ENCODE measurements around the gene GRAMD4. TPM values are rescaled to one million over a fixed set of nuclear protein-coding genes. Genes with fewer than 3 reads are reported as not detected.

Gene GRAMD4
- total RNA-seq, 1 experiment from 2014 or later: 8.3 TPM

DNA sequence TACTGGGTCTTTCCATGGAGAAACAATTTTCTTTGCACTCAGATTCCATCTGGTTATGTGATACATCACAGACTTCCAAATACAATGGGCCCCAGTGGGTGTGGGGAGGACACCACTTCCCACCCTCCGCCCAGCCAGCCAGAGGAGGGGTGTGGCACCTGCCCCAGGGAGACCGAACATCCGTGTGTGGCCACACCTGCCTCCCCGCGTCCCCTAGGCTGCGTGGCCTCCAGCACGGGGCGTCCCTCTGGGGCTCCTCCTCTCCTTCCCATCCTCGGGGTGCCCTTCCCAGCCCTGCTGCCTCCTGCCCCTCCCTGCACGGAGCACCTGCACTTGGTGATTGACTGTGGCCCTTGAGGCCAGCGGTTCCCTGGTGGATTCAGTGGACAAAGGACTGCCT lies 68.8 kb downstream of the GRAMD4 start:
- no peak for DNase-seq (ENCODE audit: low read depth)

DNA sequence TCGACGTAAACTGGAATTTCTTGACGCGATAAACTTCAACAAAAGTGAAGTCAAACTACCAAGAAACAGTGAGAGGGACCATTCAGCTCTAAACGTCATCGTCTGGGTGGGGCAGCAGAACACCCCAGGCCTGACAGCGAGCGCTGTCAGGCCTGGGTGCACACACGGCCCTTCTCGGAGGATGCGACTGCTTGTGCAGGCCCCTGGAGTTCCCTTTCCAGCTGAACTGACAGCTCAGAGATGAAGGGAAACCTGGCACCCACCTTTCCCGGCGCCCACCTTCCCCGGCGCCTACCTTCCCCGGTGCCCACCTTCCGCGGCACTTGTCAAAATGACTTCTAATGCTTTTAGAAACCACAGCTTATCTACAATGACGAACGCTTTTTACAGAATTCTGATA lies 70.0 kb downstream of the GRAMD4 start:
- no peak for DNase-seq (ENCODE audit: low read depth)

DNA sequence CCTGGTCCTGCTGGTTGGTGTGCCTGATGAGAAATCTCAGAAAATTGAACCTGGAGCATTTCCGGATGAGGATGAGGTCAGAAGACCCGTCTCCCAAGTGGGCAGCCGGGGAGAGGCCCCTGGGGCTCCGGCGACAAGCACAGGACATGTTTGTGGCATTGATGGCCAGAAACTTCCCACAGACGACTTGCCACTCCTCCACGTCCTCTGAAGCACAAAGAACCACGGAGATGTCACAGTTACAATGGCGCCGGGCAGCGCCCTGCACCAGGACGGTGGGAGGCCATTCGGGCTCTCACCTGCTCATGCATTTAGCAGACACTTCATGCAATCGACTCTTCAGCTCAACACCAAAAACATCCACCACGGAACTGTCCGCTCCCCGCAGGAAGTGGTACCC lies 71.4 kb downstream of the GRAMD4 start:
- DNase-seq (ENCODE audit: low read depth): no peak

DNA sequence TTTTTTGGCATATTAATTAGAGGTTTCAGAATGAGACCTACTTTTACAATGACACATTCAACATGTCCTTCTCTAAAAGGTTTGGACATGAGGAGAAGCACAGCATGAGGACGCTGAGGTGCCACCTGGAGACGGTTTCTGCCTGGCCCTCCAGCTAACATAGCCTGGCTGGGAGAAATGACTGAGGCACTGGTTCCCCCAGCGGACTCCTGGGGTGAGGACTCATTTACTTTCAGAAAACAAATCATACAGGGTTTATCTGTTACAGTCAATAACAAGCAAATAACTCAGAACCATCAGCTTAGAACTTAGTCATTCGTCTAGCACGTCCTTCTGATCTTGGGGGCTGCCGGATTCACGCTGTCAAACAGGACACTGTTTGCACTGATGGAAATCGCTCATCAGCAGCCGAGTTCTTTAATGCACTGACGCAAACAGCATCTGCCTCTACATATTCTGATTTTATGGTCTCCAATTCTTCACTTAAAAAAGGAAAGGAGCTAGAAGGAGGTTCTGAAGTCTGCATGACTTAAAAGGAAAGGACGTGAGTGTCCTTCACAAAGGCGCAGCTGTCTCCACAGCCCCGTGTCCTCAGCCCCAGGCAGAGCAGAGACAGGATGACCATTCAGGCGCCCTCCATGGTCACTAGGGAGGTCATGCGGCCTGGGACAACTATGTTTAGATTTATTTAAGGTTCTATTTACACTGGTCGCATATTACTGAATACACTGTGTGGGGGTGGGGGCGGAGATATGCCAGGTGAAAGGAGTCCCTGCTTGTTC lies 73.6 kb downstream of the GRAMD4 start:
- no peak for DNase-seq (ENCODE audit: low read depth)

DNA sequence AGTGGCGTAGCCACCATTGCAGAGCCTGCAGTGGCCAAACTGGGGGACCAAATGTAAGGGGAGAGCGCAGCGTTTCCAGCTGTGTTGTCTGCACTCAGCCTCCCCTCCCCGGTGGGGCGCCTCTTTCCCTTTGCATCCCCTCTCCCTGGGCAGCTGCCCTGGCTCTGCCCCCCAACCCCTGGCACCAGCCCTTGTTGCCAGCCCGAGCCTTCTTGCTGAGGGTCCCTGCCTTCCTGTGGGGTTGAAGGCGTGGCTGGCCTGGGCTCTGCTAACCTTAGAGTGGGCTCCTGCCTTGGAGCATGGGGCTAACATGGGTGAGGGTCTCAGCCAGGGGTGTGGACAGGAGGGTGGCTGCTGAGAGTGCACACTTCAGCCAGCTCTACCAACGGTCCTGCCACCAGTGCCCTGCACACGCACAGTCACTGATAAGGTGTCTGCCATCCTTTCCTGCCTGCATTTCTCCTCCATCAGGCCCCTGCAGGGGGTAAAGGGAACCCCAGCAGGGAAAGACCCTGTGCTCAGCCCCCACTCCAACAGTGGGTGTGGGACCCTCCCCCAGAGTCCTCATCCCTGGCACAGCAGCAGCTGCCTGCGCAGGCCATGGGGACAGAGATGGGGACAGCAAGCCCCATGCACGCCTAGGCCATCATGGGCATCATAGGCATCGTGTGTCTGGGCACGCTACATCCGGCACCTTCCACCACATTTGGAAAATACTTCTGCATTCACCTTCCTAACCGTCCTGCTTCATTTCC lies 74.4 kb downstream of the GRAMD4 start:
- DNase-seq (ENCODE audit: low read depth): no peak

DNA sequence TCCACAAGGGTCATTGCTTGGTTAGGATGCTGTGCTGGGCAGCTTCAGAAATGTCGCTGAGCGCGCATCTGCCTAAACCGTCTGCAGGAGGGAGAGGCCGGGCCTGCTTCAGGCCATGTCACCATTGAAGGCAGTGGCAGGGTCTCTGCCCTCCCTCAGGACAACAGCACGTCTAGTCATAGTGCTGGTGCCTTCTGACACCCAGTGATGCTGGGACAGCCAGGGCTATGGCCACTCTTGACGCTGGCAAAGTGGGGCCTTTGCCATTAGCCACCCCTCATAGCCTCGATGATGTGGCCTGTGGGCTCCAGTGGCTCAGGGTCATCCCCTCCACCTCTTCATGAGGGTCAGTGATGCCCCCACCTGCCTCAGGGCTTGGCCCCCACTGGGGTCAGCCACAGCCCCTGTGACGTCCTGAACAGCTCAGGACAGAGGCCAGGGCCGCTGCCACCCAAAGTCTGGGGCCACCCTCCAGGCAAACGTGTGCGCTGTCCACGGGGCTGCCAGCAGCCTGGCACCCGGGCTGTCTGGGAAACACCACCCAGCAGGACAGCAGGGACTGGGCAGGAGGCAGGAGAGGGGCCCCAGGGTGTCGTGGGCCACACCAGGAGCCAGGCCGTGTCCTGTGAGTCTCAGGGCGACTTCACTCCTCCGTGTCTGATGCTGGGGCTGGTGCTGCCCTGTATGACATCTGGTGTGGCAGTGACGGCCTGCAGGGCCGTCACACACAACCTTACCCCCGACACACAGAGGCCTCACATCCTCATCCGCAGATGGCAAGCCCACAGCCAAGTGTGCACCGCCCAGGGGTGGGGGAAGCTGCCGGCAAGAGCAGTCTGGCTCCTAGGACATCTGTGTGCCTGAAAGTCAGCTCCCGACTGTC lies 75.4 kb downstream of the GRAMD4 start:
- DNase-seq (ENCODE audit: low read depth): no peak

DNA sequence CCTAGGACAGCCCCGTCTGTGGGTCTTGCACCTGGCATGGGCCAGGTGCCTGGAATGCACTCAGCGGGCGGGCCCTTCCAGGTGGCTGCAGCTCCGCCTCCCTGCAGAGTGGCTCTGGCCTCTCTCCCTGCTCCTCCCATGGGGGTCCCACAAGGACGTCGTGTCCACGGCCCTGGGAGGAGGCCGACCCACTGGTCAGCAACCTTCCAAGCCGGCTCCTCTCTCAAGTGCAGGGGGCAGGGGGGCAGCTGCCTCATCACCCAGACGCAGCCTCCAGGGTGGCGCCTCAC lies 76.0 kb downstream of the GRAMD4 start:
- no peak for DNase-seq (ENCODE audit: low read depth)

DNA sequence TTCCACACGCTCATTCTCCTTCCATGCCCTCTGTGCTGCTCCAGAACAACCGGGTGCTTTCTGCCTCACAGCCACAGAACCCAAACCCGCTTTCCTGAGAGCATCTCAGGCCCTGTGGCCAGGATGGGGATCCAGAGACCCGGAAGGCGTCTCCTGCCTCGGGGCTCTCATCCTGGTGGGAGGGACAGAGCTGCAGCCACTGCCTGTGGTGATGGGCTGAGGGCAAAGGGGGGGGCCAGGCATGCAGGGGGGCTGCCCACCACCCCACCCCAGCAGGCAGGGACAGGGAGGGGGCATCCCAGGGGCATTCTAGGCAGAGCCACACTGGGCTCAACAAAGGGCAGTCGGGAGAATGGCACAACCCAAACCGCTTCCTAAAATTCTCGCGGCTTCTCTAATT lies 76.4 kb downstream of the GRAMD4 start:
- no peak for DNase-seq (ENCODE audit: low read depth)

DNA sequence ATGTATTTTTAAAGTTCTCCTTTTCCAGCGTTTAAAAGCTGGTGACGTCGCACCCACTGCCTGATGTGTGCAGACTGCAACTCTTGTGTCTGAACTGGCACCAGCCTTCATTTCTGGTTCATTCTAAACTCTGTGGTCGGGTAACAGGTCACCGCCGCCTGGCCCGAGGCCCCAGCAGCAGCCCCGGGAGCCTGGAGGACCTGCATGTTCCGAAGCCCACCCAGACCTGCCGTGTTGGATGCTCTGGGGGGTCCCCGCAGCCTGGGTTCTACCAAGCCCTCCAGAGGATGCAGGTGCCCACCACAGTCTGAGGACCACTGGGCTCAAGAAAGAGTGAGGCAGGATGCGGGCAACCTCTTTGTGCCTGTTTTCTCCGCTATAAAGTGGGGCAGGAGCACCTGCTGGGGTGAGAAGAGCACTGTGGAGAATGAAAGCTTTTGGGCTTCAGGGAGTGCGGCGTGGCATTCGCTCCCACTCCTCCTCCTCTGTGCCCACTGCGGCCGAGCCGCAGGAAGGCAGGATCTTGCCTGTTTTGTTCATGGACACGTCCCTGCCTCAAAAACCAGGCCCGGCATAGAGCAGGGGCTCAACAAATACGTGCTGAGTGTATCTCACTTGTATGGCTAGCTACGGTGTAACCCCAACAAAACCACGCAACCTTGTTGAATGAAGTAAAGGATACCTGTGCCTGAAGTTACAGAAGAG lies 77.8 kb downstream of the GRAMD4 start:
- DNase-seq (ENCODE audit: low read depth): no peak

DNA sequence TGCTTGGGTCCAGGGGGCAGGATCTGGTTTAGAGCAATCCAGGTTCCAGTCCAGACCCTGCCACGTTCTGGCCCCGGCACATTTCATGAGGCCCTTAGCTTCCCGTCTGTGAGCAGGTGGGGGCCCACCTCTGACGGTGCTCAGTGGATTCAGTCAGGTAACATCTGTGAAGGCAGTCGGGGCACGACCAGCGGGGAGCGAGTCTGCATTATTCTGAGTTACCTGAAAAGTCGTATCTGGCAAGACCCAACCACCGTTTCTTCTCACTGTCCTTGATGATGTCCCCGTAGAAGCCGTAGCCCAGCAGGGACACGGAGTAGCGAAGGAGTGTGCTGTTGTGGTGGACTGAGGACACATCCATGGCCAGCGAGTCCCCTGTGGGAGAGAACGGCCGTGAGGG lies 78.9 kb downstream of the GRAMD4 start:
- no peak for DNase-seq (ENCODE audit: low read depth)

DNA sequence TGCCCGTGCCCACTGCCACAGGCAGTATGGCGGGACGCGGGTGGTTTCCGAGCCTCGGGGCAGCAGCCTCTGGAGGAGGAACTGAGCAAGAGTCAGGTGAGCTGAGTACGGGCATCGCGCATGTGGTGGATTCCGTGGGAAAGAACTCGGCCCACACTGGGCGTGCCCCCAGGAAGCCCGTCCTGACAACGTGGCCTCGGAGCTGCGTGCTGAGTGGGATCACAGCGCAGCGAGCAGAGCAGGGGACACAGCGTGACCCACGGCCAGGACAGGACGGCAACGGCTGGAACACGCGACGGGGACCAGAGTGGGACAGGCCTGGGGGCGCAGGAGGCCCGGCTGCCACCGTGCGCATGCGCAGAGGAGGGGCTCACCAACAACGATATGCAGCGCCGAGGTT lies 81.1 kb downstream of the GRAMD4 start:
- no peak for DNase-seq (ENCODE audit: low read depth)

DNA sequence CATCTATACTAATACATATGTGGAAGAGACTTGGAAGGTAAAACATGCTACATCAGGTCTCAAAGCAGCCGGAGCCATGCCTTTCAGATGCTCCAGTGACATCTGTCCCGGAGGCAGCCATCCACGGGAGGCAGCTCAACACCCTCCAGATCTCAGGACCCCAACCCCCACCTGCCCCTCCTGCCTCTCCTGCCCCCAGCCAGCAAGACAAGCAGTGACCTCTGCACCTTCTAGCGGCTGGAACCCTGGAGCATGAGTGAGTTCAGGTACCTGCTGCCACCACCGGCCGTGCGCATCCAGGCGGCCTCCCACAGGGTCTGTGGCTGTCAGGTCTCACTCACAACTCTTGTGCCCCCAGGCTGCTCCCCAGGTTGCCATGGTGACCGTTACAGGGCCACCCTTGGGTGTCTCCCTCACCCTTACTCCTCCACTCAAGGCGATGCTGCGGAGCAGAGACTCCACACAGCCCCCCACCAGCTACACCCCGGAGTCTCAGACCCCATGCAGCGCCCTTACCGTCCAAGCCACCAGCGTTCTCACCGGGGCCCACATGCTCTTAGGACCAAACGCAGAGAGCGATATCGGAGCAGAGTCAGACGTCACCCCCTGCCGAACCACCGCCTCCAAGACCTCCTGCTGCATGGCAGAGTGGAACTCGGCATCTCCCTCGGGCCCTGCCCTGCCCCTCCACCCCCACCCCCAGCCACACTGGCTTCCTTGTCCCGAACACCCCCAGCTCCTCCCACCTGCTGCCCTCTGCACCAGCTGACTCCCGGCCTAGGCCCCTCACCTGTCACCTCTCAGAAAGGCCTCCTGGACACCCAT lies 83.2 kb downstream of the GRAMD4 start:
- no peak for DNase-seq (ENCODE audit: low read depth)

DNA sequence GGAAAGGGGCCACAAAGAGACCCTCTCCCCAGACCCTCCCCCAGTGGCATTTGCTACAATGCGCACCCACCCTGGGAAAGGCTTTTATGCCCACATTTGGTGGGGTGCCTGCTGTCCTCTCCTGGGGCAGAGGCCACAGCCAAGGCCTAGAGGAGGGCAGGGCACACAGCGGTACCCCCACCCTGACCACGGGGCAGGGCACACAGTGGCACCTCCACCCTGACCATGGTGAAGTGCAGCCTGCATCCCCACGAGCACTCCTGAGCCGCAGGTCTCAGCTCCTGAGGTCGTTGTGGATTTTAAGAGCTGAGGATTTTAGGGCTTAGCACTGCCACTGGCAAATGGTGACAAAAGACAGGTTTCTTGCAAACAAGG lies 83.8 kb downstream of the GRAMD4 start:
- DNase-seq (ENCODE audit: low read depth): no peak

DNA sequence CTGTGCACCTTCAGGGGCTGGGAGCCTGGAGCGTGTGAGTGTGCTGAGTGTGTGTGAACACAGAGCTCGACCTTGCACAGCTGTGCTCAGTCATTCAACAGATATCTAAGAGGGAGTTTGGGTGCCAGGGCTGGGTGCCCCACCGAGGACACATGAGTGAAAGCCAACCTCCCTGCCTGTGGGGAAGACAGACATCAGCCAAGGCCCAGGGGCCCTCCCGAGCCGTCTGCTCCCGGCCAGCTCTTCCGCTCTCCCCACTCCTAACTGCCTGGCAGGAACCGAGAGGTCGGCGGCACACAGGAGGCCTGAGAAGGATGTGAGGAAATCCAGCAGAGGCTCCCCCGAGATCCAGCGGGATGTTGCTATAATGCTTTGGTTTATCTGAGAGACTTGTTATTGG lies 85.9 kb downstream of the GRAMD4 start:
- no peak for DNase-seq (ENCODE audit: low read depth)

DNA sequence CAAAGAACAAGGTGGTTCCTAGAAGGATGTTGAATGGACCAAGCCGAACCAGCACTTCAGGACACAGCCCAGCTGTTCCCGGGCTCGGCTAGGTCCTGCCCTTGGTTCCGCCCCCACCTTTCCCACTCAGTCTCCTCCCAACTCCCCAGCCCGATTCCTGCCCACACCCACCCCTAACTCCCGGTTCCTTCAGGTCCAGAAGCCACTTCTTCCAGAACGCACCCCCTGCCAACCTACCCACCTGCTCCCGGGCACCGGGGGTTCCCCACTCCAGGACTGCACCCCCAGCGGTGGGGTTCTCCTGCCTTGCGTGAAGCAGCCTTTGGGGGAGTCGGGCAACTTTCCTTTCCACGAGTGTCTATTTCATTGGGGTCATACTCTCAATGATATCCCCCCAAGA lies 87.1 kb downstream of the GRAMD4 start:
- no peak for DNase-seq (ENCODE audit: low read depth)

DNA sequence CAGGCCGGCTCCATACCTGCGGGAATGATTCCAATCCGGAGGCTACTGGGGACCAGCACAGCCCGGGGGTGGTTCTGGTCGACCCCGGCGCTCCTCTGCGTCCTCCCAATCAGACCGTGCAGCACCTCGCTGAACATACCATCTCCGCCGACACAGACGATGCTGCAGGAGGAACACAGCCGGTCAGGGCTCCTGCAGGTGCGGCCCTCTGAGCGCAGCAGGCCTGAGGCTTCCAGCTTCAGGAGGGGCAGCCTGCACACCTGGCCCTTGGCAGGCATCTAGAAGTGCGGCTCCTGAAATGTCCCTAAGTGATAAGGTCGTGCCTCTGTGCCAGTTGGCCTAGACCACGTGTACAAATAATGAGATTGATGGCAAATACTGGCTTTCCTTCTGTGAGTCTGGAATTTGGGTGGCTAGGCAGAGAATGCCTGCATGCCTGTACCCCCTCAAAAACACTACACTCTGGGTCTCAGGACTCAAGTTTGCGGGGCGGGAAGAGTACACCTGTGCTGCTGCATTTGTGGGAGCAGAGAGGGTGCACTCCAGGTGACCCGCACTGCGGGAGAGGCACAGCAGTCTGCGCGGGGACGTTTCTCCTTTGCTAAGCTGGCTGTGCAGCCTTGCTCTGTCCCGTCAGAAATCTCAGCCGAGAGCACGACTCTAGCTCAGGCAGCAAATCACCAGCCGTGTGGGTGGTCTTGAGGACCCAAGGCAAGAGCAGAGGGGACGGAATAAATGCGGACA lies 87.8 kb downstream of the GRAMD4 start:
- no peak for DNase-seq (ENCODE audit: low read depth)

DNA sequence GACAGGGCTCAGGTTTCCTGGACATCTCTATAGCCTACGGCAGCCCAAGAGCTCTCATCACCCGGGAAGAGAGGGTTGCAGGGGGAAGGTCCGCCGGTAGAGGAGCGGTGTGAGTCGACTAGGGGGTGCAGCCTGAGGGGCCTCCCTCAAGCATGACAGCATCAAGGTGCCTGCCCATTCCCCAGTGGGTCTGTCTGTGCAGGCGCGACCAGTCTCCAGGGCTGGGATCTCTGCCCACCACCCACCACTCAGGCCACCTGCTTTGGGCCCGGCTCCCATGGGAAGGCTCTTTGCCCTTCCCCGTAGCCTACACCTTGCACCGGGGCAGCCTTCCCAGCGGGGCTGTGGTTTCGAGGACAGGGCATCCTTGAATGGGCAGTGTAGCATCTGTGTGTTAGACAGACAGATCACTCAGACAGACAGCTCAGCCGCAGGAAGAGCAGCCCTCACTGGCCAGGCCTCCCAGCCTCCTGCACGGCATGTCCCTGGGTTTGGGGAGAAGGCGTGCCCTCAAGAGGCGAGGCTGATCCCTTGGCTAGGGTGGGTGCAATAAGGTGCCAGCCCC lies 88.7 kb downstream of the GRAMD4 start:
- no peak for DNase-seq (ENCODE audit: low read depth)

DNA sequence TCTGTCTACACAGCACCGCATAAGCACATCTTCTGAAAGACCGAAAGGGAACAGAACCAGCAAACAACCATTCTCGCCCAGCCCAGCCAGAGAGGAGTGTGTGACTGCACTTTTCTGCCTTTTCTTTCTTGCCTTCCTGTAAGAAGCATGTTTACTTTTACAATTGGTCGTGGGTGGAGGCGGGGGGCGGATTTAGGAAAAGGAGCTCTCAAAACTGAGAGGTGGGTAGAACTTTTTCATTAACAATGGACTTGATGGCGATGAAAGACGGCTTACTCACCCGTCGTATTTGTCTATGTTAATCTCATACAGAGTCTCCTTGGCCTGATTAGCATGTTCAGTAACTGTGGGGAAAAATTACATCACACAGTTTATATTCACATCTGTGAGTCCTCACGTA lies 90.6 kb downstream of the GRAMD4 start:
- no peak for DNase-seq (ENCODE audit: low read depth)

DNA sequence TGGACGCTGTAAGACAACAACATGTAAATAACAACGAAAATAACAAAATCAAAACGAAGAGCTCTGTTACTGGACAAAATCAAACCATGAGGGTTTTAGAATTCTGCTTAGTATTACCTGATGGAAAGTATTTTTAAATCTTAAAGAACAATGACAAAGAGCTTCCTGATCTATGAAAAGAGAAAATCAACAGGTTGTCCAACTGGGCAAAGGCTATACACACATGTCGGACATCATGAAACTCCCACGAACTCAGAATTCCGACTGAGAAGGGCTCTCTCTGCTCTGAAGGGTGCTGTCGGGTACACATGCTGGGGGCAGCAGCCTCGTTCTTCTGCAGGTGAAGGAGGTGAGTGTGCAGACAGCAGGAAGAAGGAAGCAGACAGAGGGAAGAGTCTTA lies 92.1 kb downstream of the GRAMD4 start:
- no peak for DNase-seq (ENCODE audit: low read depth)

DNA sequence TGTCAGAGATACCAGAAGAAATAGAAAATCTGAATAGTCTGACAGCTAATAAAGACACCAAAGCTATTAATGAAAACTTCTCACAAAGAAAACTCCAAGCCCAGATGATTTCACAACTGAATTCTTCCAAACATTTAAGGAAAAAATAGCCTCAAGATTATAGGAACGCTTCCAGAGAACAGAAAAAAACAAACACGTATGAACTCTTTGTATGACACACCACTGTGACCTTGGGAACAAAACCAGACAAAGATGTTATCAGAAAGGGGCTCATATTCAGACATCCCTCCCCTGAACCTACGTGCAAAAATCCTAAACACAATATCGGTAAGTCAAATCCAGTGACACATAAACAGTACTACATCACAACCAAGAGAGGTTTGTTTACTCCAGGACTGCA lies 94.4 kb downstream of the GRAMD4 start:
- no peak for DNase-seq (ENCODE audit: low read depth)

All from Daoy (cell line).